CD4-positive, alpha-beta T cell (primary cell): ENCODE results near the gene ESCO1. TPM values are rescaled to one million over a fixed set of nuclear protein-coding genes. Genes with fewer than 3 reads are reported as not detected.
A peak's percentile ranks its signal among the peaks of the same experiment; 100 is the strongest.
"Not testable (repeated sequence)": the region's sequence is repeated elsewhere in the genome, so short reads cannot be mapped to it uniquely, and the experiment has no call there.

Experiments
- ATAC-seq: fragments of 200-7000 bp; cut with Tn5 transposase; one replicate; pipeline ENCODE4 v1.10.0; 2022; ENCODE audit warnings: mild to moderate bottlenecking; ENCODE audit not compliant: poor library complexity
- CTCF ChIA-PET: fragments of 350-600 bp; sonication (Branson Sonifier 250); formaldehyde crosslinking; loops from one replicate; lab custom pipeline; 2021; ENCODE audit warnings: antibody characterized with exemption, inconsistent platforms; lab: Charles Lee
- POLR2A ChIA-PET: fragments of 350-600 bp; sonication (Branson Sonifier 250); formaldehyde crosslinking; loops from one replicate; lab custom pipeline; 2021; ENCODE audit warnings: antibody characterized with exemption, inconsistent platforms; lab: Charles Lee
- DNase-seq, 14 experiments: peaks; one replicate each; pipeline ENCODE4 v3.0.0-alpha.2; 2013 to 2020; ENCODE audit warnings: mixed read lengths in 2 of 14
- H3K27ac ChIP-seq, 2 donors: one replicate each; pipeline versions ENCODE4 v1.5.1 to v1.7.0; 2013; ENCODE audit warnings: low read length in 2 of 2, low read depth in 1 of 2, mild to moderate bottlenecking in 1 of 2
- H3K27me3 ChIP-seq, 2 experiments: 1 replicate in 1 of 2; 2 replicates in 1 of 2; pipeline versions ENCODE4 v1.6.1 to v1.7.0; 2013; ENCODE audit warnings: low read length in 2 of 2, control low read depth in 1 of 2, mild to moderate bottlenecking in 1 of 2, moderate library complexity in 1 of 2; ENCODE audit not compliant: insufficient read depth in 2 of 2, control insufficient read depth in 1 of 2
- H3K36me3 ChIP-seq: one replicate; pipeline ENCODE4 v1.6.1; 2013; ENCODE audit warnings: low read length, control low read depth; ENCODE audit not compliant: insufficient read depth
- H3K4me1 ChIP-seq: one replicate; pipeline ENCODE4 v1.6.1; 2013; ENCODE audit warnings: low read length, control low read depth; ENCODE audit not compliant: insufficient read depth
- H3K4me3 ChIP-seq: one replicate; pipeline ENCODE4 v1.5.1; 2013; ENCODE audit warnings: mild to moderate bottlenecking, low read length, moderate library complexity
- H3K9me3 ChIP-seq, 2 experiments: 1 replicate in 1 of 2; 2 replicates in 1 of 2; pipeline versions ENCODE4 v1.6.1 to v1.7.0; 2013; ENCODE audit warnings: low read length in 2 of 2, mild to moderate bottlenecking in 2 of 2, control low read depth in 1 of 2, moderate library complexity in 1 of 2; ENCODE audit not compliant: control insufficient read depth in 1 of 2, insufficient read depth in 1 of 2
- H3K27ac Mint-ChIP-seq: one replicate; pipeline ENCODE4 v1.8.0; 2020; ENCODE audit warnings: mixed read lengths
- H3K27me3 Mint-ChIP-seq: one replicate; pipeline ENCODE4 v1.8.0; 2021; ENCODE audit warnings: mixed read lengths
- H3K36me3 Mint-ChIP-seq: one replicate; pipeline ENCODE4 v1.8.0; 2021; ENCODE audit warnings: low read depth, mixed read lengths
- H3K4me1 Mint-ChIP-seq: one replicate; pipeline ENCODE4 v1.8.0; 2021; ENCODE audit warnings: low read depth, mixed read lengths
- H3K4me3 Mint-ChIP-seq: one replicate; pipeline ENCODE4 v1.8.0; 2020; ENCODE audit warnings: mild to moderate bottlenecking, mixed read lengths
- H3K9me3 Mint-ChIP-seq: one replicate; pipeline ENCODE4 v1.8.0; 2020; ENCODE audit warnings: mixed read lengths
- CTCF ChIP-seq: fragments of 200-600 bp; IDR thresholded peaks from one replicate; pipeline ENCODE4 v1.8.0; 2022; ENCODE audit warnings: antibody characterized with exemption, mild to moderate bottlenecking
- intact Hi-C, 2 experiments: fragments of 100-400 bp; cut with DNase I in 1 of 2; cut with micrococcal nuclease in 1 of 2; formaldehyde crosslinking; loops; one replicate each; pipeline versions ENCODE4 v1.15.1 to v1.9.0; 2023 to 2025; cut with DNase I, micrococcal nuclease
- total RNA-seq, 174 experiments: library from RNA in 2 of 174; stranded (reverse) in 2 of 174; gene quantifications; one replicate each; pipeline ENCODE4 v1.2.3 and lab custom pipeline; 2021 to 2026

Gene ESCO1
- total RNA-seq, 2 experiments from 2014 or later, result 31.7 to 32.8 TPM

GRCh38 chr18:21597620-21598019 lies 2.9 kb downstream of the ESCO1 start:
- DNase-seq (no peak), ATAC-seq (no peak)
- Mint-ChIP-seq H3K36me3 (peaks cover 29% of the 10 kb centered on the region), H3K9me3 (no peaks in the 10 kb centered on the region), H3K27me3 (no peaks in the 10 kb centered on the region), H3K4me1 (peaks cover 63% of the 10 kb centered on the region), H3K4me3 (peak overlapping the region; percentile 71), H3K27ac (peak overlapping the region; percentile 99)
- Histone ChIP-seq H3K9me3 (no peaks in the 10 kb centered on the region), H3K27ac (no peak overlapping the region), H3K27me3 (no peaks in the 10 kb centered on the region), H3K36me3 (no peaks in the 10 kb centered on the region), H3K4me3 (no peak overlapping the region), H3K4me1 (peaks cover 40% of the 10 kb centered on the region)
- ChIA-PET CTCF (interaction anchor here (1.3 kb wide), 1 partner anchor 16 kb away, joined by 6 read pairs; no protein-coding TSS in a partner anchor), POLR2A (interaction anchor here (6.3 kb wide), 1 partner anchor 14 kb away, joined by 184 read pairs; the partner anchor contains the start of gene SNRPD1)
- intact Hi-C loops, result loop anchor here in 1 of 2 experiments (5.0 kb wide), 1 partner anchor 485 kb away; the partner anchor contains the start of gene ROCK1
- no peak for TF ChIP-seq CTCF

GRCh38 chr18:21593540-21594257 lies 6.8 kb downstream of the ESCO1 start:
- H3K27ac Mint-ChIP-seq, result peak overlapping the region; percentile 15
- CTCF ChIA-PET, result no interaction called here
- H3K36me3 ChIP-seq, result peaks cover 3% of the 10 kb centered on the region
- H3K27me3 ChIP-seq, result no peaks in the 10 kb centered on the region
- no peak for TF ChIP-seq CTCF
- H3K9me3 ChIP-seq, result no peaks in the 10 kb centered on the region
- H3K4me3 Mint-ChIP-seq, result no peak overlapping the region
- intact Hi-C loops, result no loop called here
- no peaks in the 10 kb centered on the region for H3K27me3 Mint-ChIP-seq
- H3K4me1 ChIP-seq, result peaks cover 20% of the 10 kb centered on the region
- no peak overlapping the region for H3K4me3 ChIP-seq
- peaks cover 42% of the 10 kb centered on the region for H3K4me1 Mint-ChIP-seq
- DNase-seq (peak in 2 of 14 experiments; percentile 22 to 40), ATAC-seq (peak; percentile 43)
- peaks cover 33% of the 10 kb centered on the region for H3K36me3 Mint-ChIP-seq
- POLR2A ChIA-PET, result interaction anchor here (1.0 kb wide), 1 partner anchor 9 kb away, joined by 3 read pairs; no protein-coding TSS in a partner anchor
- H3K9me3 Mint-ChIP-seq, result no peaks in the 10 kb centered on the region
- no peak overlapping the region for H3K27ac ChIP-seq

- H3K9me3 ChIP-seq, H3K27ac Mint-ChIP-seq, H3K36me3 ChIP-seq, H3K4me3 ChIP-seq, CTCF ChIA-PET, H3K27ac ChIP-seq, POLR2A ChIA-PET, H3K9me3 Mint-ChIP-seq, H3K27me3 Mint-ChIP-seq, H3K27me3 ChIP-seq, DNase-seq, intact Hi-C loops, H3K4me3 Mint-ChIP-seq, ATAC-seq: not testable (repeated sequence)
- H3K4me1 ChIP-seq, result peaks cover 15% of the 10 kb centered on the region
- peaks cover 41% of the 10 kb centered on the region for H3K36me3 Mint-ChIP-seq
- H3K4me1 Mint-ChIP-seq, result peaks cover 37% of the 10 kb centered on the region
Observed at GRCh38 chr18:21592361-21592760, 8.1 kb downstream of the ESCO1 start.
